NCI-H1694 (cell line): Measurements from ENCODE around the gene GDPD4.

Experiments used
- DNase-seq: peaks from one replicate; lab custom pipeline; 2025; lab: John Stamatoyannopoulos, UW

GDPD4 gene

GRCh38 chr11:77205467-77206263 is 95.8 kb downstream of the GDPD4 start:
- no peak for DNase-seq

- DNase-seq: no peak
These were observed 96.6 kb downstream of the GDPD4 start for GRCh38 chr11:77204754-77205466.

DNA sequence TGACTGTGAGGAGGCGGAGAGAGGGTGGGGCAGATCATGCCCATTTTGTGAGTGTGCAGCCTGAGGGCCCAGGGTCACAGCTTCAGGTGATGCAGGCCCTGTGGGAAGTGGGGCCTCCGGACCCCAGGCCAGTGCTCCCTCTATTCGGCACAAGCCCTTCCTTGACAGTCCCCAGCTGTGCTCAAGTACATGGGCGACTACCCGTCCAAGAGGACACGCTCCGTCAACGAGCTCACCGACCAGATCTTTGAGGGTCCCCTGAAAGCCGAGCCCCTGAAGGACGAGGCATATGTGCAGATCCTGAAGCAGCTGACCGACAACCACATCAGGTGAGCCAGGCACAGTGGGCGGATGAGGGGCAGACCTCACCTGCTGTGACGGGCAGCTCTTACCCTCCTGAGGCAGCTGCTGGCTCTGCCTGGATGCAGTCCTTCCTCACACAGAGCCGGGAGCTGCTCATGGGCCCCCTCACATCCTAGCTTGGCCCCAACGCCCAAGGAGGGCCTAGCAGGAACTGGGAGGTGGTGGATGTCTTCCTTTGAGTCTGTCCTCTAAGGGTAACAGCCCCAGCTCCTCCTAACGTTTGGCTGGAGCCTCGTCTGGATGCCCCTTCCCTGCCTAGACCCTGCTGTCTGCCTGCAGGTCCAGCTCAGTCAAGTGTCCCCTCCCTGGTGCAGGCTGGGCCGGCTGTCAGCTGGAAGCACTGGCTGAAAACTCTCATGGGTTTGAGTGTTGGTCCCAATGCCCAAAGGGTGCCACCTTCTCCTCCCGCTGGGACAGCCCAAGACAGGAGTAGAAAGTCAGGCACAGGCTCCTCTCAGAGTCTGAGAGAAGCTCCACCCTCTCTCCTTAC is 97.4 kb downstream of the GDPD4 start:
- DNase-seq: no peak

DNA sequence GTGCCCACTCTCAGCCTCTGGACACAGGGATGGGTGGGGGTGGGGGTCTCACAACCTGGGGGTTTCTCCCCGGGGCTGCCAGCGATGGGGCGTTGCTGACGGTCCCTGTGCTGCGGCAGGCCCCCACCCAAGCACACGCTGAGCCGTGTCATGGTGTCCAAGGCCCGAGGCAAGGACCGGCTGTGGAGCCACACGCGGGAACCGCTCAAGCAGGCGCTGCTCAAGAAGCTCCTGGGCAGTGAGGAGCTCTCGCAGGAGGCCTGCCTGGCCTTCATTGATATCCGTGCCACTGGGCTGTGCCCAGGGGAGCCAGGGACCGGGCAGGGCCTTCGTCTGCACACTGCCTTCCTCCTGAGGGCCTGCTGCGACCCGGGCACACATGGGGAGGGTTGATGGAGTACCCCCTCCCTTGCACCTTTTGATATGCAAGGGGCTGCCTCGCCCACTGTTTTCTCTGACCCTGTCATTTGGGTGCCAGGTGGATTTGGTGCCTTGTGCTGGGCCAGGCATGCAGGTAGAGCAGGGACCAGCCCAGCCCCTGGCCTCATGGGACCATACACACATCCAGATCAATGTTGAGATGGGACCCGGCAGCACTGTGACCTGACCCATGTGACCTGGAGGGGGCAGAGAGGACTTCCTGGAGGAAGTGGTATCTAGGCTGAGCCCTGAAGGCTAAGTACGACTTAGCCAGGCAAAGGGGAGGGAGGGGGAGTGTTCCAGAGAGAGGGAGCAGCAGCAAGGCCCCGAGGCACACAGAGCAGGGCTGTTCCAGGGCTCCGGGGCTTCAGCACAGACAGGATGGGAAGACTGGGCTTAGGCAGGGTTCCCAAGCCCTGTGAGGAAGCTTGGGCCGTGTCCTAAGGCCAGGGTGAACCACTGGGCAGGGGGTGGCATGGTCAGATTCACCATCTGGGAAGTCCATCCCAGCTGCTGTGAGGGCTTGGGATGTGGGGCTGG is 98.3 kb downstream of the GDPD4 start:
- no peak for DNase-seq

DNA sequence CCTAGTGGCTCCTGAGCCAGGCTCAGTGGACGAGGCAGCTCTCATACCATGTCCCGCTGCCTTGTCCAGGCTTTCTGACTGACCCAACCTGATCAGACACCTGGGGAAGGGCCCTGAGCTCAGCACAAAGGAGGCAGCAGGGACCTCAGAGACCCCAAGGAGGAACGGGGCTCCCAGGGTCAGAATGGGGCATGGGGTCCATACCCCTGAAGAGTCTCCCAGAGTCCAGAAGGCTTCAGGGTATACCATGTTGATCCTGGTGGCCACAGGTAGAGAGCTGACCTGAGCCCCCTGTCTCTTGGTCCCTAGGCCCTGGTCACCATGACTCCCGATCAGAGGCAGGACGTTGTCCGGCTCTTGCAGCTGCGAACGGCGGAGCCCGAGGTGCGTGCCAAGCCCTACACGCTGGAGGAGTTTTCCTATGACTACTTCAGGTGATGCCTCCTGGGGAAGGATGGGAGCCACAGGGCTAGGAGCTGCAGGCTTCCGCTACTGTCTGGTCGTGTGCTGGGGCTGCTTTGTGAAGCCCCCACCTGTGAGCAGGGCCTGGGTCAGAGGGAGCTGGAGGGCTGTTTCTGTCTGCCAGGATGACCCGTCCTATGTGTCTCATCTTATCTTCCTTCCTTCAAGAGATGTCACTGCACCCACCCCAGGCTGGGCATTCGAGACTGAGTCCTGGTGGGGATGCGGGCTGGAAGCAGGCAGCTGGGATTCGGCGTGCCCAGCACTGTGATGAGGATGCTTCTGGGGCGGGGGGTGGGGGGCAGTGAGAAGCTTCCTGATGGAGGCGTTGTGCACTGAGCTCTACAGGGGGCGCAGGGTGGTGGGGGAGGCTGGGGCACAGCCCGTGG is 99.3 kb downstream of the GDPD4 start:
- DNase-seq: no peak

GRCh38 chr11:77201370-77201769 is 100.1 kb downstream of the GDPD4 start:
- no peak for DNase-seq

DNA sequence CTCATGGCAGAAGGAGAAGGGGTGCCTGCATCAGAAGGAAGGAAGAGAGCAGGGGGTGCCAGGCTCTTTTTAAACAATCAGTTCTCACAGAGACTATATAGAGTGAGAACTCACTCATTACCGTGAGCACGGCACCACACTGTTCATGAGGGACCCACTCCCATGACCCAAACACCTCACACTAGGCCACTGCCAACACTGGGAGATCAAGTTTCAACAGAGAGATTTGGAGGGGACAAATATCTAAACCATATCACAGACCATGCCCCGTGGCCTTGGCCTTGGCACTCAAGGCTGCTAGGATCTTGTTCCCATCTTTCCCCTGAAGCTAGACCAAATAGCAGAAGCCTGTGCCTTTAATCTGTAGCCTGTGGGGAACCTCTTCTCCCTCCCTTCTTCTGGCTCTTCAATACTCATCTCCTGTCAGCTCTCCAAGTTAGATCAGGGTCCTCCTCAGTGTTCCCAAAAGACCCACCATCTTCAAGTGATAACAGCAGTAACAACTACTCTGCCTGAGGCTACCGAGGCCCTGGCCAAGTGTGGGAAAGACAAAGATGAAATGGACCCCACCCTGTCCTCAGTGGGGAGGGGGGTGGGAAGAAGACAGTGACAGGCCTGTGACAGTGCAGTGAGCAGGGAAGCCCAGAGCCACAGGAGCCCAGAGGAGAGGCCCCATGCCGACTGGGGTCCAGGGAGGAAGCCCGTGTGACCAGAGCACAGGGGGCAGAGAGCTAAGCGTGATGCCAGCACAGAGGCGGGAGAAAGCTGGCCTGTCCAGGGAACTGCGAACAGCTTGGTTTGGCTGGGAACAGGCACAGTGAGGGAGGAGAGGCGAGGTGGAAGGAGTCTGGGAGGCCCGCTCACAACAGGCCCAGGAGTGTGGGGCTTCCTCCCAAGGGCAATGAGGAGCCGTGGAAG is 100.9 kb downstream of the GDPD4 start:
- no peak for DNase-seq

DNA sequence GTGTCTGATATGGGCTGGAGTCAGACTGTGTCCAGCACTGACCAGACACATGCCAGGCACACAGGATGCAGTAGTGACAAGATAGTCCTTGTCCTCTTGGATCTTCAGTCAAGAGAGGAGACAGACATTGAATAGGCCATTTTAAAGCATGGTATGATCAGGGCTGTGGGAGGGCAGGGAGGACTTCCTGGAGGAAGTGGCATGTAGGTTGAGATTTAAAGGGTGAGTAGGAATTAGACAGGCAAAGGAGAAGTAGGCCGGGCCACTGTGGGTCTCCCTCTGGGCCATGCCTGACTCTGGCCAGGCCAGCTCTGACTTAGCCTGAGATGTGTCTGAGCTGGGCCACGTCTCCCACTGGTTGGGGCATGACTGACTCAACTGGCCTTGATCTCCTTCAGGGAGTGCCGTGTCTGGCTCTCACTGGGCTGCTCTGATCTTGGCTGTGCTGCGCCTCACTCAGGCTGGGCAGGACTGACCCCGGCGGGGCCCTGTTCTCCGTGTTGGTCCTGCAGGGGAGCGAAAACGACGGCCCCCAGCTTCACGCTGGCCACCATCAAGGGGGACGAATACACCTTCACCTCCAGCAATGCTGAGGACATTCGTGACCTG is 102.2 kb downstream of the GDPD4 start:
- DNase-seq: no peak

- DNase-seq: no peak
These were observed 103.0 kb downstream of the GDPD4 start for GRCh38 chr11:77198440-77198849.

GRCh38 chr11:77197626-77198320 is 103.7 kb downstream of the GDPD4 start:
- DNase-seq: no peak

DNA sequence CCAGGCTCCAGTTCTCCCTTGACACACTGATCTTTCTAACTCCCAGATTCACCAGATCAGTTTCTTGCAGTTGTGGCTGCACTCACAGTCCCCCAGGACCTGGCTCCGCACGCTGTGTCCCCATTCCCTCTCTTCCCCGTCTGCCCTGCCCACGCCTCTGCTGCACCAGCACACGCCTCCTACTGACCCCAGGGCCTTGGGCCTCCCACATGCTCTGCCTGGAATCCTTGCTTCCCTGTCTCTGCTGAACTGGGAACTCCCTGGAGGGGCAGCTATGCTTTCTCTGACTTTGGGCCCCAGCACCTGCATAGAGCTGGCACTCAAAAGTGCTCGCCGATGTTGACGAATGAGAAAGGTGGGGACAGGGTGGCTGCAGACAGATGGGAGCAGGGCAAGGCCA is 104.5 kb downstream of the GDPD4 start:
- DNase-seq: no peak

- DNase-seq: peak; percentile 27
These were observed 106.3 kb downstream of the GDPD4 start for GRCh38 chr11:77195071-77195755.

DNA sequence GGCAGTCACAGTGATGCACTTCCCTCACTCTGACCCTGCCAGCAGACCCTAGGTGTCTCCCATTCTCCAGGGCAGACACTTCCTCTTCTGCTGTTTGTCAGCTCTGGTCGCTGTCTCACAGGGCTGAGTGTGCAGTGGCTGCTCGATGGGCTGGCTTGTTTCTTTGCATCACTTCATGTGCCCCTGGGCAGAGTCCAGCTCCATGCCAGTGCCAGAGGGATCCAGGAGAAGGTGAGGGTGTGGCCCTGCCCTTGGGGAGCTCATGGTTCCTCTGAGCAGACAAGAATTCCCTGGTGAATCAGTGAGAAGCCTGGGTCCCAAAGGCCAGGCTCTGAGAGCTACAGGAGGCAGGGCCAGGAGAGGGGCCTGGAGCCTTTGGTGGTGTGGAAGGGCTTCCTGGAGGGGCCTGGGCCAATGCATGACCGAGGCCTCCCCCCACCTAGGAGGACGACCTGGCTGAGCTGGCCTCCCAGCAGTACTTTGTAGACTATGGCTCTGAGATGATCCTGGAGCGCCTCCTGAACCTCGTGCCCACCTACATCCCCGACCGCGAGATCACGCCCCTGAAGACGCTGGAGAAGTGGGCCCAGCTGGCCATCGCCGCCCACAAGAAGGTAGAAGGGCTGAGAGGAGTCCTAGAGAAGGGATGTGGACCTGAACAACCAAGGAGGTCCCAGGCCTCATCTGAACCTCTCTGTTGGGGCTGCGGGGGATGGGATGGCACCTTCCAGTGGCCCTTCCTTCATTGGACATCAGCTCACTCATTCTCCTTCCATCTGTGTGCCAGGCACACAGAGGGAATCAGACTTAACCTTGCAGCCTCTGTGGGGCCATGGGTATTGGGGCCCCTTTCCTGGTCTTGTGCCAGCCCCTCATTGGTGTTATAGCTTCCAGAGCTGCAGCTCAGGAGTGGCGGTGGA is 107.3 kb downstream of the GDPD4 start:
- no peak for DNase-seq

DNA sequence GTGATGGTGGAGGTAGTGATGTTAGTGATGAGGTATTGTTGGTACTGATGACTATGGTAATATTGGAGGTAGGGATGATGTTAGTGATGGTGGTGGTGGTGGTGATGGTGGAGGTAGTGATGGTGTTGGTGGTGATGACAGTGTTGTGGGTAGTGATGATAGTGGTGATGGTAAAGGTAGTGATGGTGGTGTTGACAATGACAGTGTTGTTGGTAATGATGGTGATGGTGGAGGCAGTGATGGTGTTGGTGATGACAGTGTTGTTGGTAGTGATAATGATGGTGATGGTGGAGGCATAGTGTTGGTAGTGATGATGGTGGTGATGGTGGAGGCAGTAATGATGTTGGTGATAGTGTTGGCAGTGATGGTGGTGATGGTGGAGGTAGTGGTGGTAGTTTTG is 108.3 kb downstream of the GDPD4 start:
- DNase-seq: no peak

DNA sequence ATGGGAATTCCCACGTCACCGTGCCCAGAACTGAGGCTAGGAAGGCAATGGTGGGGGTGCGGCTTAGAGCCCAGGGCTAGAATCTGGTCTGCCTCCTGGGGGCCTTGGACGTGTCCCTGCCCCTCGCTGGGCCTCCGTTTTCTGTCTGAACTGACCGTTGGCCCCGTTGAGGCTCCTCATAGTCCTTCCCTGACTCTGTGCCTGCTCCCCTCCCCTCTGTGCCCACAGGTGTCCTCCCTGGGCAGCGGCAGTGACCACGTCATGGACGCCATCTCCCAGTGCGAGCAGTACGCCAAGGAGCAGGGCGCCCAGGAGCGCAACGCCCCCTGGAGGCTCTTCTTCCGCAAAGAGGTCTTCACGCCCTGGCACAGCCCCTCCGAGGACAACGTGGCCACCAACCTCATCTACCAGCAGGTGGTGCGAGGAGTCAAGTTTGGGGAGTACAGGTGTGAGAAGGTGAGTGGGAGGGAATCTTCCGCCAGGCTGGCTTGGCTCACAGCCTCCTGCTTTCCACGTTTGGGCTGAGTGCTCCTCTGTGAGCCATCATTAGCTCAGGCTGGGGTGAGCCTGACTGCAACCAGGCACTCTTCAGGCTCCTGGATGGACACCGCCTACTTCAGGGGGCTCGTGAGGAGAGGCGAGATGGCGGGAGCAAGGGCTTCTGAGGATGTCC is 109.5 kb downstream of the GDPD4 start:
- DNase-seq: no peak

GRCh38 chr11:77191429-77191822 is 110.1 kb downstream of the GDPD4 start:
- no peak for DNase-seq
